ENCODE measurements around the gene ANKRD33B. TPM values are rescaled to one million over a fixed set of nuclear protein-coding genes. Genes with fewer than 3 reads are reported as not detected.
"Not testable (repeated sequence)": the region's sequence is repeated elsewhere in the genome, so short reads cannot be mapped to it uniquely, and the experiment has no call there.

ANKRD33B gene
- total RNA-seq, 4 donors from 2014 or later = 4.4 to 17.2 (median 5.9) TPM

DNA sequence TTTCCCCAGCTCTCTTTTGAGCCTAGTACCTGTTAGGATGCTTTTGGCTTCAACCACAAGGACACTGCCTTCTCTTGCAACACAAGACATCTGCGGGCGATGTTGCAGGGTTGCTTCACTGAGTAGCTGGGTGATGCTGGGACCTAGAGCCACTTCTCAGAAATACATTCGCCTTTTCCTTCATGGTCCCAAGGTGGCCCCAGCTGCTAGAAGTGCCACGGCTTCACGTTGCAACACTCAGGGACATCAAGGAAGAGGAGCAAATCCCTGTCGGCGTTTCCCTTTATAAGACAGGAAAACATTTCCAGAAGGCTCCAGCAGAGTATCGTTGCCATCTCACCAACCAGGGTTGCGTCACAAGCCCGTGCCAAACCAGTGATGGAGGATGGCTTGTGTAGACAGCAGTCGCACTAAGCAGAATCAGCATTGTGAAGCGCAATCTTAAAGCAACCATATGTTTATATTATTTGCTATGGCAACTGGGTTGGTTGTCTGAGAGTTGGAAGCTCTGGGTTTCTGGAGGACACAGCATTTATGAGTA, 62.7 kb downstream of the ANKRD33B start:
- Histone ChIP-seq H3K9me3 (no peaks in the 10 kb centered on the region), H3K36me3 (no peaks in the 10 kb centered on the region), H3K4me3 (no peak overlapping the region), H3K27ac (peak overlapping the region in 1 of 4 donors; percentile 79), H3K4me1 (peaks cover 0 to 24% (median 12%) of the 10 kb centered on the region in 3 donors), H3K27me3 (peaks cover 40% of the 10 kb centered on the region)
- 29 to 48% methylated on average over 6 to 9 of the region's 12 CpGs for WGBS, 2 donors (ENCODE audit: low coverage in 1 of 2)
- no peak for ATAC-seq
- TF ChIP-seq EP300 (IDR thresholded peaks at IDR 0.05) (no peak), POLR2AphosphoS5 (IDR thresholded peaks at IDR 0.05) (no peak), POLR2A (IDR thresholded peaks at IDR 0.05) (no peak)
- TF ChIP-seq, protein P1, sequence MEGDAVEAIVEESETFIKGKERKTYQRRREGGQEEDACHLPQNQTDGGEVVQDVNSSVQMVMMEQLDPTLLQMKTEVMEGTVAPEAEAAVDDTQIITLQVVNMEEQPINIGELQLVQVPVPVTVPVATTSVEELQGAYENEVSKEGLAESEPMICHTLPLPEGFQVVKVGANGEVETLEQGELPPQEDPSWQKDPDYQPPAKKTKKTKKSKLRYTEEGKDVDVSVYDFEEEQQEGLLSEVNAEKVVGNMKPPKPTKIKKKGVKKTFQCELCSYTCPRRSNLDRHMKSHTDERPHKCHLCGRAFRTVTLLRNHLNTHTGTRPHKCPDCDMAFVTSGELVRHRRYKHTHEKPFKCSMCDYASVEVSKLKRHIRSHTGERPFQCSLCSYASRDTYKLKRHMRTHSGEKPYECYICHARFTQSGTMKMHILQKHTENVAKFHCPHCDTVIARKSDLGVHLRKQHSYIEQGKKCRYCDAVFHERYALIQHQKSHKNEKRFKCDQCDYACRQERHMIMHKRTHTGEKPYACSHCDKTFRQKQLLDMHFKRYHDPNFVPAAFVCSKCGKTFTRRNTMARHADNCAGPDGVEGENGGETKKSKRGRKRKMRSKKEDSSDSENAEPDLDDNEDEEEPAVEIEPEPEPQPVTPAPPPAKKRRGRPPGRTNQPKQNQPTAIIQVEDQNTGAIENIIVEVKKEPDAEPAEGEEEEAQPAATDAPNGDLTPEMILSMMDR (IDR thresholded peaks at IDR 0.05) = no peak

DNA sequence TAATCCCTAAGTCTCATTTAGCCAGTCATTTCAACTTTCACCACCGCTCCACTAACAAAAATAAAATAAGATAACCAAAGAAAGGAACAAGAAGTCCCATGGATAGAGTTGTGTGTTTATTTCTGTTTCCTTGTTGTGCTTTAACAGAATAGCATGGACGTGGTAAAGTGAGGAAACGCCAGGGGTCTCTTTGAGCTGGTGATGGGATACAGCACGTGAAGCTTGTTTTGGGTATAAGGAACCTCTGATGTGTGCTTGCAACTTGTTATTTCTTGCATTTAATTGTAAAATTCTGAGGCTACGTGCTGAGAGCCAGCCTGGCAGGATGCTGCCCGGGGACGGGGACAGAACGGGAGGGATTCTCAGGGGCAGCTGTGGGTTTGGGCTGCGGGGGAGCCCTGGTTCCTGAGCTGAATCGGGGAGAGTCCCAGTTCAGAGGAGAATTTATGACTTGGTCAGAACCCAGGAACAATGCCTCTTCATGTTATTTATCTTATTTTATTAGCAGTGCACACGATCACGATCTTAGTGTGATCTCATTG, 63.4 kb downstream of the ANKRD33B start:
- Histone ChIP-seq H3K36me3 (no peaks in the 10 kb centered on the region), H3K27me3 (peaks cover 46% of the 10 kb centered on the region), H3K27ac (peak overlapping the region; percentile 12 to 79 (median 59)), H3K4me3 (peak overlapping the region; percentile 6 to 43), H3K4me1 (peaks cover 0 to 24% (median 12%) of the 10 kb centered on the region in 3 donors), H3K9me3 (no peaks in the 10 kb centered on the region)
- peak; percentile 6 for ATAC-seq
- TF ChIP-seq, protein P1 (IDR thresholded peaks at IDR 0.05) = no peak
- TF ChIP-seq EP300 (IDR thresholded peaks at IDR 0.05) (no peak), POLR2A (IDR thresholded peaks at IDR 0.05) (no peak), POLR2AphosphoS5 (IDR thresholded peaks at IDR 0.05) (no peak)
- 6 to 7% methylated on average over 11 to 12 of the region's 12 CpGs for WGBS, 2 donors (ENCODE audit: low coverage in 1 of 2)

DNA sequence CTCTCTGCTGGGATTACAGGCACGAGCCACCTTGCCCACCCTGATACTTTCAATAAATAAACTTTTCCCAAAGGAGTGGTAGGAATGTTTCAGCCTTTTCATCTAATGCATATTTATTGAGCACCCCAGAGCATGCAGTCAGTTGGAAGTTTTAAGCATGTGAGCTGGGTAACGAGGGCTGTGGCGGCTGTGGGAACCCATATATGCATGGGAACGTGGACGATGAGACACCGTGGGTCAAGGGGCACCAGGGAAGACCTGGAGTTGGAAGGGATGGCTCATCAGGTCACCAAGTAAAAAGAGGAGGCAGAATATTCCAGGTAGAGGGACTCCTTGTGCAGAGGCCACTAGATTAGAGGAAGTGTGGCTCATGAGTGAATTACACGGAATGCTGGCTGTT, 64.7 kb downstream of the ANKRD33B start:
- no peak for TF ChIP-seq POLR2AphosphoS5 (IDR thresholded peaks at IDR 0.05)
- no peak for TF ChIP-seq EP300 (IDR thresholded peaks at IDR 0.05)
- no peak for ATAC-seq

DNA sequence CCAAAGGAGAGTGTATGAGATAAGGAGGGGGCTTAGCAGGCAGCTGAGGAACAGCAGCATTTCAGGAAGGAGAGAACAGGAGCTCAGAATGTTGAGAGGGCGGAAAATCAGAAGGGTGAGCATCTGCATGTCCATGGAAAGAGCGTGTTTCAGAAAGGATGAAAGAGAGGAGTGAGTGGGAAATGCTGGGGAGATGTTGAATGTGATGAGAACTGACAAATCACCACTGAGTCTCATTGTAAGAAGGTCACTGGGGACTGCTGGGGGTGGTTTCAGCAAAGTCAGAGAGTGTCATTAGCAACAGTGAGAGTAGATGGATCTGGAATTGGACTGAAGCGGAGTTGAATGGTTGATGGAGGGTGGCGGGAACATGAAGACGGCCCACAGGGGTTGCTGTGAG, 65.8 kb downstream of the ANKRD33B start:
- H3K27ac ChIP-seq = no peak overlapping the region
- no peaks in the 10 kb centered on the region for H3K36me3 ChIP-seq
- 71 to 86% methylated on average over 5 of the region's 5 CpGs for WGBS, 2 donors (ENCODE audit: low coverage in 1 of 2)
- H3K4me3 ChIP-seq = no peak overlapping the region
- peaks cover 63% of the 10 kb centered on the region for H3K27me3 ChIP-seq
- H3K9me3 ChIP-seq = no peaks in the 10 kb centered on the region
- TF ChIP-seq POLR2A (IDR thresholded peaks at IDR 0.05) = no peak
- TF ChIP-seq, protein P1 (IDR thresholded peaks at IDR 0.05) = no peak
- no peak for TF ChIP-seq EP300 (IDR thresholded peaks at IDR 0.05)
- TF ChIP-seq POLR2AphosphoS5 (IDR thresholded peaks at IDR 0.05) = no peak
- no peak for ATAC-seq
- peaks cover 0 to 24% (median 12%) of the 10 kb centered on the region in 3 donors for H3K4me1 ChIP-seq

More for the DNA sequence above, 64.7 kb downstream of the ANKRD33B start:
- Histone ChIP-seq H3K4me1 (peaks cover 0 to 24% (median 12%) of the 10 kb centered on the region in 3 donors), H3K36me3 (no peaks in the 10 kb centered on the region), H3K9me3 (no peaks in the 10 kb centered on the region), H3K4me3 (no peak overlapping the region), H3K27me3 (peaks cover 58% of the 10 kb centered on the region), H3K27ac (no peak overlapping the region)
- WGBS, 2 donors (ENCODE audit: low coverage in 1 of 2) = 83 to 88% methylated on average over 1 to 6 of the region's 7 CpGs

DNA sequence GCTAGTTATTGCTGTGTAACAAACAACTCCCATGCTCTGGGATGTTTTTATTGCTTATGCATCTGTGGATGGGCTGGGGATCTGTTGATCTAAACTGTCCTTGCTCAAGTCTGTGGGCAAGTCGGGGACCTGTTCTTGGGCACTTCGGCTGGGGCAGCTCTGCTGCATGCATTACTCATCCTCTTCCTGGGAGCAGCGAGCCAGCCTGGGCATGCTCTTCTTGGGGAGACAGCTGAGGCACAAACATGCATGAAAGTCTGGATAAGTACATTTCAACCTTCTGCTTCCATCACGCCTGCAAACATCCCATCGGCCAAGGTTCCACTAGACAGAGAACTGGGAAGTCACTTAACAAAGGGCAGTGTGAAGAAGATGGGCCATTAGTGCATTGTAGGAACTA, 66.3 kb downstream of the ANKRD33B start:
- H3K4me1 ChIP-seq = peaks cover 0 to 24% (median 12%) of the 10 kb centered on the region in 3 donors
- H3K36me3 ChIP-seq = no peaks in the 10 kb centered on the region
- 90 to 100% methylated on average over 1 to 2 of the region's 5 CpGs for WGBS, 2 donors (ENCODE audit: low coverage in 1 of 2)
- TF ChIP-seq POLR2AphosphoS5 (IDR thresholded peaks at IDR 0.05) (no peak), POLR2A (IDR thresholded peaks at IDR 0.05) (no peak), EP300 (IDR thresholded peaks at IDR 0.05) (no peak)
- TF ChIP-seq, protein P1 (IDR thresholded peaks at IDR 0.05) = no peak
- ATAC-seq = no peak
- no peak overlapping the region for H3K4me3 ChIP-seq
- H3K27me3 ChIP-seq = peaks cover 66% of the 10 kb centered on the region
- no peaks in the 10 kb centered on the region for H3K9me3 ChIP-seq
- H3K27ac ChIP-seq = no peak overlapping the region

DNA sequence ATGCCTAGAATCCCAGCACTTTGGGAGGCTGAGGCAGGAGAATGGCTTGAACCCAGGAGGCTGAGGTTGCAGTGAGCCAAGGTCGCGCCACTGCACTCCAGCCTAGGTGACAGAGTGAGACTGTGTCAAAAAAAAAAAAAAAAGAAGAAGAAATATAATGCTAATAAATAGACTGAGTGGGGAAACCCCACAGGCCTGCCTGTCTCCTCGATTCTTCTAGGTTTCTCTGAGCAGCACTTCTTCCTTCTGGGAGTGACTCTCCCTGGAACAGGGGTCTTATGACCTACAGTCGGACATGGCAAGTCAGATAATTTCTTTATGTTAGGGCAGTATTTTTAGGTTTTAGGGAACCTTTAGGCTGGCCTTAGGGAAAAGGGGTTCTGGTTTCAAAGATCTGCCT, 66.9 kb downstream of the ANKRD33B start:
- H3K9me3 ChIP-seq, H3K27ac ChIP-seq, H3K36me3 ChIP-seq, H3K4me3 ChIP-seq, ATAC-seq: not testable (repeated sequence)
- Histone ChIP-seq H3K4me1 (peaks cover 0 to 24% (median 12%) of the 10 kb centered on the region in 3 donors), H3K27me3 (peaks cover 66% of the 10 kb centered on the region)
- WGBS, 2 donors (ENCODE audit: low coverage in 1 of 2) = 51 to 71% methylated on average over 3 of the region's 4 CpGs
